Natural killer cell (primary cell): ENCODE results near the gene OR5AK2. TPM values are rescaled to one million over a fixed set of nuclear protein-coding genes. Genes with fewer than 3 reads are reported as not detected.
"Not testable (repeated sequence)": the region's sequence is repeated elsewhere in the genome, so short reads cannot be mapped to it uniquely, and the experiment has no call there.

Experiments used
- ATAC-seq, 3 donors: fragments of 150-1000 bp in 2 of 3; fragments of 200-7000 bp in 1 of 3; cut with Tn5 transposase; 1 replicate in 1 of 3; 2 replicates in 2 of 3; pipeline ENCODE4 v1.10.0; 2021; ENCODE audit warnings: mild to moderate bottlenecking in 2 of 3, moderate library complexity in 2 of 3
- DNase-seq, 2 donors: peaks; one replicate each; pipeline versions ENCODE4 v3.0.0 to v3.0.0-alpha.2; 2013 to 2021; ENCODE audit warnings: mixed read lengths in 1 of 2
- H3K27ac ChIP-seq: one replicate; pipeline ENCODE4 v1.5.1; 2013; ENCODE audit warnings: mild to moderate bottlenecking, low read length
- H3K27me3 ChIP-seq: one replicate; pipeline ENCODE4 v1.6.1; 2013; ENCODE audit warnings: low read length; ENCODE audit not compliant: control insufficient read depth, insufficient read depth
- H3K36me3 ChIP-seq: one replicate; pipeline ENCODE4 v1.6.1; 2013; ENCODE audit warnings: low read length; ENCODE audit not compliant: control insufficient read depth, insufficient read depth
- H3K4me1 ChIP-seq: one replicate; pipeline ENCODE4 v1.6.1; 2013; ENCODE audit warnings: low read length; ENCODE audit not compliant: control insufficient read depth, insufficient read depth
- H3K4me3 ChIP-seq: one replicate; pipeline ENCODE4 v1.5.1; 2013; ENCODE audit warnings: low read length
- H3K9me3 ChIP-seq: one replicate; pipeline ENCODE4 v1.6.1; 2013; ENCODE audit warnings: low read length; ENCODE audit not compliant: control insufficient read depth, insufficient read depth
- H3K27ac Mint-ChIP-seq, 2 donors: one replicate each; pipeline ENCODE4 v1.8.0; 2022; ENCODE audit warnings: mild to moderate bottlenecking in 2 of 2, mixed read lengths in 2 of 2, moderate library complexity in 1 of 2
- H3K27me3 Mint-ChIP-seq, 2 donors: one replicate each; pipeline ENCODE4 v1.8.0; 2022; ENCODE audit warnings: low read depth in 2 of 2, mixed read lengths in 2 of 2
- H3K36me3 Mint-ChIP-seq: one replicate; pipeline ENCODE4 v1.8.0; 2022; ENCODE audit warnings: mixed read lengths
- H3K4me1 Mint-ChIP-seq, 2 donors: one replicate each; pipeline ENCODE4 v1.8.0; 2022; ENCODE audit warnings: mixed read lengths in 2 of 2
- H3K4me3 Mint-ChIP-seq: one replicate; pipeline ENCODE4 v1.8.0; 2022; ENCODE audit warnings: mild to moderate bottlenecking, moderate library complexity, mixed read lengths
- H3K9me3 Mint-ChIP-seq, 2 donors: one replicate each; pipeline ENCODE4 v1.8.0; 2022; ENCODE audit warnings: mixed read lengths in 2 of 2
- CTCF ChIP-seq: fragments of 200-600 bp; IDR thresholded peaks from one replicate; pipeline ENCODE4 v1.8.0; 2022; ENCODE audit warnings: antibody characterized with exemption
- WGBS: methylation state at CpG from one replicate; pipeline ENCODE4 v1.1.7; 2013; ENCODE audit warnings: missing lambda C conversion rate; ENCODE audit not compliant: insufficient coverage; 5-methylcytosine and 5-hydroxymethylcytosine counted together
- intact Hi-C: fragments of 100-400 bp; cut with micrococcal nuclease; formaldehyde crosslinking; loops from one replicate; pipeline ENCODE4 v1.14.2; 2022
- total RNA-seq, 4 donors: library from RNA; stranded (reverse); fragments of 120-200 nt in 1 of 4; gene quantifications; one replicate each; pipeline versions ENCODE4 v1.2.3 to v1.2.4, GENCODE V29; 2013 to 2022

The OR5AK2 gene
- not detected for total RNA-seq
- not detected for total RNA-seq (2013)

- no peak for ATAC-seq
- Histone ChIP-seq H3K27me3 (no peaks in the 10 kb centered on the region), H3K27ac (no peak within 1 kb of the TSS), H3K36me3 (no peaks in the 10 kb centered on the region), H3K9me3 (peaks cover under 1% of the 10 kb centered on the region), H3K4me1 (no peaks in the 10 kb centered on the region), H3K4me3 (no peak within 1 kb of the TSS)
- no peak within 1 kb of the TSS for H3K4me3 Mint-ChIP-seq
- no peaks in the 10 kb centered on the region for H3K4me1 Mint-ChIP-seq
- no peaks in the 10 kb centered on the region for H3K27me3 Mint-ChIP-seq
- H3K9me3 Mint-ChIP-seq = peaks cover 6 to 8% of the 10 kb centered on the region in 2 donors
- WGBS = no CpG with 5 or more reads among the region's 1 CpG
- no peak for TF ChIP-seq CTCF
- intact Hi-C loops = no loop called here
- H3K36me3 Mint-ChIP-seq = no peaks in the 10 kb centered on the region
- DNase-seq = no peak
- no peak within 1 kb of the TSS for H3K27ac Mint-ChIP-seq
Measured at GRCh38 chr11:56988614-56989013, at the start of gene OR5AK2. Gene OR5AK2 (plus strand): TSS chr11:56988914. CDS start chr11:56988914, 0 bp downstream.

GRCh38 chr11:56945526-56945925, 43.2 kb upstream of the OR5AK2 start:
- H3K4me3 ChIP-seq, H3K27me3 ChIP-seq, H3K4me1 ChIP-seq, ATAC-seq, H3K4me1 Mint-ChIP-seq, H3K36me3 Mint-ChIP-seq, intact Hi-C loops, H3K9me3 ChIP-seq, DNase-seq, H3K36me3 ChIP-seq, H3K27ac Mint-ChIP-seq, H3K27ac ChIP-seq, H3K4me3 Mint-ChIP-seq, H3K27me3 Mint-ChIP-seq: not testable (repeated sequence)
- WGBS = 89% methylated on average over 8 of the region's 8 CpGs
- peaks cover 9 to 22% of the 10 kb centered on the region in 2 donors for H3K9me3 Mint-ChIP-seq

GRCh38 chr11:56948991-56949515, 39.7 kb upstream of the OR5AK2 start:
- 89% methylated on average over 2 of the region's 2 CpGs for whole genome bisulfite sequencing
- no peak overlapping the region for H3K4me3 ChIP-seq

GRCh38 chr11:56950510-56950909, 38.2 kb upstream of the OR5AK2 start:
- TF ChIP-seq CTCF = no peak
- WGBS = 81% methylated on average over 2 of the region's 2 CpGs
- no peak for DNase-seq
- Mint-ChIP-seq H3K9me3 (peaks cover 11 to 26% of the 10 kb centered on the region in 2 donors), H3K4me1 (no peaks in the 10 kb centered on the region), H3K27me3 (no peaks in the 10 kb centered on the region), H3K36me3 (peaks cover 7% of the 10 kb centered on the region), H3K4me3 (no peak overlapping the region), H3K27ac (no peak overlapping the region)
- H3K27ac ChIP-seq = no peak overlapping the region
- peaks cover 9% of the 10 kb centered on the region for H3K9me3 ChIP-seq
- H3K36me3 ChIP-seq = no peaks in the 10 kb centered on the region
- ATAC-seq = no peak
- H3K27me3 ChIP-seq = no peaks in the 10 kb centered on the region
- H3K4me3 ChIP-seq = no peak overlapping the region
- no peaks in the 10 kb centered on the region for H3K4me1 ChIP-seq
- intact Hi-C loops = no loop called here

More at GRCh38 chr11:56948991-56949515, 39.7 kb upstream of the OR5AK2 start:
- intact Hi-C loops = no loop called here
- H3K4me3 Mint-ChIP-seq = no peak overlapping the region
- H3K9me3 Mint-ChIP-seq = peaks cover 10 to 25% of the 10 kb centered on the region in 2 donors
- TF ChIP-seq CTCF = no peak
- Histone ChIP-seq H3K9me3 (peaks cover 9% of the 10 kb centered on the region), H3K36me3 (no peaks in the 10 kb centered on the region), H3K27me3 (no peaks in the 10 kb centered on the region), H3K4me1 (no peaks in the 10 kb centered on the region), H3K27ac (no peak overlapping the region)
- H3K36me3 Mint-ChIP-seq = peaks cover 7% of the 10 kb centered on the region
- H3K4me1 Mint-ChIP-seq = no peaks in the 10 kb centered on the region
- no peaks in the 10 kb centered on the region for H3K27me3 Mint-ChIP-seq
- H3K27ac Mint-ChIP-seq = no peak overlapping the region
- no peak for ATAC-seq
- no peak for DNase-seq

GRCh38 chr11:56953907-56954306, 34.8 kb upstream of the OR5AK2 start:
- H3K27me3 Mint-ChIP-seq, H3K4me1 ChIP-seq, H3K4me1 Mint-ChIP-seq, H3K4me3 Mint-ChIP-seq, H3K36me3 ChIP-seq, ATAC-seq, H3K27ac ChIP-seq, H3K4me3 ChIP-seq, H3K9me3 ChIP-seq, intact Hi-C loops, H3K36me3 Mint-ChIP-seq, H3K27ac Mint-ChIP-seq, DNase-seq, H3K27me3 ChIP-seq: not testable (repeated sequence)
- WGBS = 100% methylated on average over 1 of the region's 1 CpG
- peaks cover 7 to 24% of the 10 kb centered on the region in 2 donors for H3K9me3 Mint-ChIP-seq
